H1 (cell line): Measurements from ENCODE around the gene SMARCC1. TPM values are rescaled to one million over a fixed set of nuclear protein-coding genes. Genes with fewer than 3 reads are reported as not detected.

Source experiments
- CBX5 ChIP-seq: fragments of 300-800, 300-1000 bp; sonication (generic); IDR thresholded peaks from 2 replicates; pipeline ENCODE4 v1.7.1; 2016; ENCODE audit warnings: antibody characterized with exemption, low read length, low read depth
- GABPA ChIP-seq: IDR thresholded peaks from 2 replicates; pipeline ENCODE4 v1.6.1; 2011; ENCODE audit warnings: mild to moderate bottlenecking, low read length, moderate library complexity, borderline replicate concordance; ENCODE audit not compliant: insufficient read depth
- JUND ChIP-seq: IDR thresholded peaks from 2 replicates; pipeline ENCODE4 v1.6.1; 2011; ENCODE audit warnings: mild to moderate bottlenecking, improper control_type of control experiment, low read length
- KDM5A ChIP-seq: fragments of 200-600 bp; IDR thresholded peaks from 2 replicates; pipeline ENCODE4 v1.7.1; 2012; ENCODE audit warnings: mild to moderate bottlenecking, low read length, inconsistent platforms, mixed read lengths
- RNF2 ChIP-seq: fragments of 200-900, 300-1000 bp; sonication (generic); IDR thresholded peaks from 2 replicates; pipeline ENCODE4 v1.7.1; 2016; ENCODE audit warnings: borderline replicate concordance, low read depth, mild to moderate bottlenecking, antibody characterized with exemption, low read length; ENCODE audit not compliant: poor library complexity, severe bottlenecking; ENCODE audit errors: missing control alignments
- SIRT6 ChIP-seq: IDR thresholded peaks from one replicate; pipeline ENCODE4 v1.7.1; 2012; ENCODE audit warnings: low read length, inconsistent platforms
- TCF12 ChIP-seq: IDR thresholded peaks from 2 replicates; pipeline ENCODE4 v1.6.1; 2011; ENCODE audit warnings: low read depth, mild to moderate bottlenecking, low read length
- ZNF274 ChIP-seq: IDR thresholded peaks from 2 replicates; pipeline ENCODE4 v1.7.0; 2012; ENCODE audit warnings: low read length, borderline replicate concordance; ENCODE audit errors: extremely low read depth
- polyA plus RNA-seq, 7 experiments: library from polyadenylated mRNA; depleted of rRNA in 3 of 7; stranded (reverse) in 5 of 7; unstranded in 2 of 7; fragments of >200 nt in 5 of 7; fragments of 200-250 nt in 2 of 7; gene quantifications; 1 replicate in 5 of 7; 2 replicates in 1 of 7; 4 replicates in 1 of 7; pipeline versions ENCODE4 v1.2.1 to v1.2.3, GENCODE V29; 2011 to 2013; ENCODE audit warnings: missing spikeins in 2 of 7, mixed read lengths in 2 of 7
- total RNA-seq: library from RNA; stranded (reverse); fragmentation: NEBNext Ultra II Directional; extraction: Animal tissue kit (Norgen Biotek cat#: 25700); gene quantifications from 2 replicates; pipeline ENCODE4 v1.2.1, GENCODE V29; 2021

SMARCC1 gene
- total and polyA plus RNA-seq, 2 of the 8 experiments (the other 6 are each of a cell fraction or from before 2014, with no cell fraction given), result 64.1 to 335 TPM

- TF ChIP-seq RNF2, result no peak
- no peak for TF ChIP-seq KDM5A
- TF ChIP-seq JUND, result no peak
- TF ChIP-seq CBX5, result no peak
- TF ChIP-seq SIRT6, result no peak
- no peak for TF ChIP-seq ZNF274
- TF ChIP-seq TCF12, result no peak
- no peak for TF ChIP-seq GABPA
- TF ChIP-seq, all 59 proteins: peak for 0
Observed at GRCh38 chr3:47536967-47537366, 244.7 kb downstream of the SMARCC1 start (continued).
